Measurements from ENCODE around the gene TM7SF2.

The TM7SF2 gene

GRCh38 chr11:65104628-65105027 is 7.0 kb upstream of the TM7SF2 start:
- no peak for TF ChIP-seq CTCF (IDR thresholded peaks at IDR 0.05; ENCODE audit: low read depth, low read length)
- no peak for TF ChIP-seq MYC (IDR thresholded peaks at IDR 0.05; ENCODE audit: low read depth, low read length)
- no peak for TF ChIP-seq POLR2A (IDR thresholded peaks at IDR 0.05; ENCODE audit: extremely low read depth, insufficient read length)
- no peak for DNase-seq (ENCODE audit: low read depth)

GRCh38 chr11:65107078-65107477 is 4.6 kb upstream of the TM7SF2 start:
- DNase-seq (ENCODE audit: low read depth): no peak
- TF ChIP-seq CTCF (IDR thresholded peaks at IDR 0.05; ENCODE audit: low read depth, low read length) (no peak), MAX (IDR thresholded peaks at IDR 0.05; ENCODE audit: low read depth, low read length) (no peak), POLR2A (IDR thresholded peaks at IDR 0.05; ENCODE audit: extremely low read depth, insufficient read length) (no peak), MYC (IDR thresholded peaks at IDR 0.05; ENCODE audit: low read depth, low read length) (no peak)
- no peak overlapping the region for H3K4me3 ChIP-seq (ENCODE audit: low read depth, low read length)

More at GRCh38 chr11:65104628-65105027, 7.0 kb upstream of the TM7SF2 start:
- H3K4me3 ChIP-seq (ENCODE audit: low read depth, low read length): no peak overlapping the region

GRCh38 chr11:65107751-65108468 is 3.8 kb upstream of the TM7SF2 start:
- DNase-seq (ENCODE audit: low read depth): no peak
- no peak for TF ChIP-seq MYC (IDR thresholded peaks at IDR 0.05; ENCODE audit: low read depth, low read length)
- TF ChIP-seq CTCF (IDR thresholded peaks at IDR 0.05; ENCODE audit: low read depth, low read length): no peak
- TF ChIP-seq POLR2A (IDR thresholded peaks at IDR 0.05; ENCODE audit: extremely low read depth, insufficient read length): no peak
- no peak for TF ChIP-seq MAX (IDR thresholded peaks at IDR 0.05; ENCODE audit: low read depth, low read length)
- no peak overlapping the region for H3K4me3 ChIP-seq (ENCODE audit: low read depth, low read length)

GRCh38 chr11:65108469-65109123 is 3.1 kb upstream of the TM7SF2 start:
- TF ChIP-seq POLR2A (IDR thresholded peaks at IDR 0.05; ENCODE audit: extremely low read depth, insufficient read length): no peak
- no peak for TF ChIP-seq MYC (IDR thresholded peaks at IDR 0.05; ENCODE audit: low read depth, low read length)
- TF ChIP-seq CTCF (IDR thresholded peaks at IDR 0.05; ENCODE audit: low read depth, low read length): no peak
- no peak for TF ChIP-seq MAX (IDR thresholded peaks at IDR 0.05; ENCODE audit: low read depth, low read length)
- H3K4me3 ChIP-seq (ENCODE audit: low read depth, low read length): no peak overlapping the region
- no peak for DNase-seq (ENCODE audit: low read depth)

- H3K4me3 ChIP-seq (ENCODE audit: low read depth, low read length): no peak overlapping the region
- TF ChIP-seq POLR2A (IDR thresholded peaks at IDR 0.05; ENCODE audit: extremely low read depth, insufficient read length): peak; percentile 2
- no peak for TF ChIP-seq MYC (IDR thresholded peaks at IDR 0.05; ENCODE audit: low read depth, low read length)
- no peak for TF ChIP-seq MAX (IDR thresholded peaks at IDR 0.05; ENCODE audit: low read depth, low read length)
- TF ChIP-seq CTCF (IDR thresholded peaks at IDR 0.05; ENCODE audit: low read depth, low read length): no peak
- DNase-seq (ENCODE audit: low read depth): no peak
These were observed 2.2 kb upstream of the TM7SF2 start for GRCh38 chr11:65109231-65110198.
